Mucosa of descending colon (tissue), 3 donors: ENCODE data around the gene THAP5. TPM values are rescaled to one million over a fixed set of nuclear protein-coding genes. Genes with fewer than 3 reads are reported as not detected.

Experiments used
- ATAC-seq: fragments of 200-7000 bp; cut with Tn5 transposase; one replicate; pipeline ENCODE4 v1.9.1; 2020; ENCODE audit warnings: mild to moderate bottlenecking, moderate library complexity
- DNase-seq, 3 donors: peaks; one replicate each; pipeline ENCODE4 v3.0.0-alpha.2; 2020
- H3K36me3 ChIP-seq: fragments of 200-600 bp; one replicate; pipeline ENCODE4 v1.8.0; 2021; ENCODE audit warnings: low read depth, mild to moderate bottlenecking
- H3K4me1 ChIP-seq: fragments of 200-600 bp; one replicate; pipeline ENCODE4 v1.8.0; 2021; ENCODE audit warnings: low read depth, mild to moderate bottlenecking
- H3K4me3 ChIP-seq: fragments of 200-600 bp; one replicate; pipeline ENCODE4 v1.8.0; 2021; ENCODE audit warnings: mild to moderate bottlenecking
- H3K9me3 ChIP-seq: fragments of 200-600 bp; one replicate; pipeline ENCODE4 v1.8.0; 2021; ENCODE audit warnings: mild to moderate bottlenecking
- intact Hi-C, 2 donors: fragments of 100-400 bp; cut with DNase I in 1 of 2; cut with micrococcal nuclease in 1 of 2; formaldehyde crosslinking; loops; one replicate each; pipeline versions ENCODE4 v1.11.0 to v1.11.1; 2022; cut with DNase I, micrococcal nuclease
- total RNA-seq, 3 donors: library from RNA; stranded (reverse); fragmentation: NEBNext Ultra II Directional in 2 of 3; extraction: Animal tissue kit (Norgen Biotek cat#: 25700) in 2 of 3; gene quantifications; one replicate each; pipeline versions ENCODE4 v1.2.1 to v1.2.4, GENCODE V29; 2021 to 2023
- TF ChIP-seq, protein P1 (sequence below): fragments of 200-600 bp; IDR thresholded peaks from one replicate; pipeline ENCODE4 v1.8.0; 2022; ENCODE audit warnings: antibody characterized with exemption, mild to moderate bottlenecking
- donor health status: DM: no; HTN: no; CAD: no; lungs with moderate emphysema.
- donor health status: DM: no; HTN: no; CAD: no.
- donor health status: DM: no; HTN: yes; CAD: no.

The THAP5 gene
- total RNA-seq, 3 donors from 2014 or later: 19.6 to 26.2 (median 20.2) TPM

DNA sequence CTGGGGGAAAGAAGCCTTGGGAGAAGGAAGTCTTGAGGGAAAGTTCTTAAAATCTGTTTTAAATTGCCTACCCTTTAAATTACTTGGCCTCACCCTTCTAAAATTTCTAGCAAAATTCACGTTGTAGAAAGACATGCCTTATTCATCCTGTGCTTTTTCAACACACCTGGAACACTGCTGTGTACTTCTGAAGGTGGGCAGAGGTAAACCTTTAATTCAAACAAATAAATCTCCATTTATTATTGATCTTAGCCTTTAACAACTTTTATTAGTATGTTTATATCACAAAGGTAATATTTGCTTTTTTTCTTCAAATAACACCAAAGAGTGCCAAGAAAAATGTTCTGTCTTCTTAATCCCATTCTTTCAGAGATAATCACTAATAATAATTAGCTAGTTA lies 30.9 kb upstream of the THAP5 start:
- Histone ChIP-seq H3K4me1 (no peaks in the 10 kb centered on the region), H3K9me3 (no peaks in the 10 kb centered on the region), H3K36me3 (no peaks in the 10 kb centered on the region), H3K4me3 (no peak overlapping the region)
- ATAC-seq (no peak), DNase-seq (no peak)
- intact Hi-C loops: no loop called here
- TF ChIP-seq, protein P1, sequence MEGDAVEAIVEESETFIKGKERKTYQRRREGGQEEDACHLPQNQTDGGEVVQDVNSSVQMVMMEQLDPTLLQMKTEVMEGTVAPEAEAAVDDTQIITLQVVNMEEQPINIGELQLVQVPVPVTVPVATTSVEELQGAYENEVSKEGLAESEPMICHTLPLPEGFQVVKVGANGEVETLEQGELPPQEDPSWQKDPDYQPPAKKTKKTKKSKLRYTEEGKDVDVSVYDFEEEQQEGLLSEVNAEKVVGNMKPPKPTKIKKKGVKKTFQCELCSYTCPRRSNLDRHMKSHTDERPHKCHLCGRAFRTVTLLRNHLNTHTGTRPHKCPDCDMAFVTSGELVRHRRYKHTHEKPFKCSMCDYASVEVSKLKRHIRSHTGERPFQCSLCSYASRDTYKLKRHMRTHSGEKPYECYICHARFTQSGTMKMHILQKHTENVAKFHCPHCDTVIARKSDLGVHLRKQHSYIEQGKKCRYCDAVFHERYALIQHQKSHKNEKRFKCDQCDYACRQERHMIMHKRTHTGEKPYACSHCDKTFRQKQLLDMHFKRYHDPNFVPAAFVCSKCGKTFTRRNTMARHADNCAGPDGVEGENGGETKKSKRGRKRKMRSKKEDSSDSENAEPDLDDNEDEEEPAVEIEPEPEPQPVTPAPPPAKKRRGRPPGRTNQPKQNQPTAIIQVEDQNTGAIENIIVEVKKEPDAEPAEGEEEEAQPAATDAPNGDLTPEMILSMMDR: no peak

DNA sequence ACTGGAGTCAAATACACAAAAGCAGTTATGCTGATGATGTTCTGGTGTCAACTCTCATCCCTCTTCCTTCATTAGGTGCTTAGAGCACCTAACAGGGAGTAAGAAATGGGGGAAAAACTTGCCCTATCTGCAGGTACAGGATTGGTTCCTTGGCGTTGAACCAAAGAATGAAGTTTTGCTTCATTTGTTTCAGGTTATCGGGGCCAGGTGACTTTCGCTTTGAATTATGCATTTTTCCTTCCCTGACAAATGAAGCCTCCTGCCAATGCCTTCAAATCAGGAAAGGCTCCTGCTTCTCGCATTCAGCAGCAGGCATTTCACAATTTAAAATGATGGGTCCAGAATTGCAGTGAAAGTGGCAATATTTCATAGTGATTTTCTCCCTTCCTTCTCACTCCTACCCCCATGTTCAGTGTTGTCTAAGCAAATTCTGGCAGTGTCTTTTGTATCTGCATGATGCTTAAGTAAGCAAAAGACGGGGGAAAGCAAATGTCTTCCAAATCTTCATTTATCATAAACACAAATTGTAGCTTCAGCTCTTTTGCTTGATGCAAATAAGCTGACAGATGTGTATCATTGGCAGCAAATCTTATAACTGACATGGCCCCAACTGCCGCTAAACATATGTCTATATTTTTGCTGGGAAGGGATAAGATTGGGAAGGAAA lies 29.5 kb upstream of the THAP5 start:
- no peaks in the 10 kb centered on the region for H3K9me3 ChIP-seq
- no peaks in the 10 kb centered on the region for H3K4me1 ChIP-seq
- H3K36me3 ChIP-seq: no peaks in the 10 kb centered on the region
- DNase-seq (no peak), ATAC-seq (no peak)
- no peak overlapping the region for H3K4me3 ChIP-seq
- intact Hi-C loops: no loop called here
- TF ChIP-seq, protein P1: no peak

DNA sequence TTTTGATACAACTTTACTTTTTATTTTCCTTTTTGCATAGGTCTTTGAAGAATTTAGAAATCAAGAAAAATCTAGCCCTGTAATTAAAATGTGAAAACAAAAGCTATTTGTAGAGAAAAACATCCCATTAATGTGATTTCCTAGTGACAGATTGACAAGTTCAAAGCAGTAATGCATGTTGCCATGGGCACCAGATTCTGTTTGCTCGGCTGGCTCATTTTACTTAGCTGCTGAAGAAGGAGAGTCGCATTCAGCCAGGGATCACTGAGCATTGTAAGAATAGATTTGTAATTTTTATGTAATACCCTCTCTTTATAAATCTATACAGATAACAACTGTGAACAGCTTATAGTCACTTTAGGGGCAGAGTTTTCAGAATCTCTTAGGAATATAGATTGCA lies 28.6 kb upstream of the THAP5 start:
- intact Hi-C loops: no loop called here
- no peak overlapping the region for H3K4me3 ChIP-seq
- no peaks in the 10 kb centered on the region for H3K4me1 ChIP-seq
- TF ChIP-seq, protein P1: no peak
- DNase-seq (no peak), ATAC-seq (no peak)
- H3K9me3 ChIP-seq: no peaks in the 10 kb centered on the region
- no peaks in the 10 kb centered on the region for H3K36me3 ChIP-seq

DNA sequence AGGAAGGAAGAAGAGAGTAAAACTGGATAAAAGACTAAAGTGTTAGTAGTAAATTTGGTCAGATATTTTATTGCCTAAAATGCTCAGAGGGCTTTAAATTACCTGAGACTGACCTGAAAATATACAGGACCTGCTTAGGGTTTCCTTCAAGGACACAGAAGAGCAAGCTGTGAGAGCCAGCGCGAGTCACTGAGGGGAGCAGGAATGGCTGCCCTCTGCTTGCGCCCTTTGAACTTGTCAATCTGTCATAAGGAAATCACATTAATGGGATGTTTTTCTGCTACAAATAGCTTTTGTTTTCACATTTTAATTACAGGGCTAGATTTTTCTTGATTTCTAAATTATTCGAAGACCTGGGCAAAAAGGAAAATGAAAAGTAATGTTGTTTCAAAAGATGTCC lies 27.1 kb upstream of the THAP5 start:
- Histone ChIP-seq H3K4me1 (no peaks in the 10 kb centered on the region), H3K9me3 (no peaks in the 10 kb centered on the region), H3K4me3 (no peak overlapping the region), H3K36me3 (no peaks in the 10 kb centered on the region)
- ATAC-seq (no peak), DNase-seq (no peak)
- intact Hi-C loops: no loop called here
- TF ChIP-seq, protein P1: no peak

DNA sequence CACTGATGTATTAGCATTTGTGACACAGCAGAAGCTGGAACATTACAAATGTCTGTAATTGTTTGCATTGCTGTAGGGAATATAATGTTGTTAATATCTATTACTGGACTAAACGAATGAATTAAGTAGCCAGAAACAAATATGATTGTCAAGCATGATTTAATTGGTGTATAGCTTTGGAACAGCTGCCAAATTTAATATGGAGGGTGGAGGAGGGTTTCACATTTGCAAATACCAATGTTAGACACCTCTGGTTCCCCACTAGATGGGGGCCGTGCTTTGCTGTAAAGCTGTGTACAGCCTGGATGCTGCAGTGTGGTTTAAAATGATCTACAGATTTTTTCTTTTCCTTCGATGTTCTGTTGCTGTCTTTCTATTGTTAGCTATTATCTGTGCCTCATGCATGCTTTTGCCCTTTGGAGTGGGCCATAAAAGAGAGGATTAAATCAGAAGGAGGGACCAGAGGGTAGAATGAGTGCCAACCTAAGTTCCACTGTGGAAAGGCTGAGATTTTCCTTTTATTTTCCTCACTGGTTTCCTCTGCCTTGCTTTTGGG lies 23.2 kb upstream of the THAP5 start:
- intact Hi-C loops: no loop called here
- Histone ChIP-seq H3K36me3 (no peaks in the 10 kb centered on the region), H3K9me3 (no peaks in the 10 kb centered on the region), H3K4me3 (no peak overlapping the region), H3K4me1 (no peaks in the 10 kb centered on the region)
- TF ChIP-seq, protein P1: no peak
- ATAC-seq: no peak
- no peak for DNase-seq

DNA sequence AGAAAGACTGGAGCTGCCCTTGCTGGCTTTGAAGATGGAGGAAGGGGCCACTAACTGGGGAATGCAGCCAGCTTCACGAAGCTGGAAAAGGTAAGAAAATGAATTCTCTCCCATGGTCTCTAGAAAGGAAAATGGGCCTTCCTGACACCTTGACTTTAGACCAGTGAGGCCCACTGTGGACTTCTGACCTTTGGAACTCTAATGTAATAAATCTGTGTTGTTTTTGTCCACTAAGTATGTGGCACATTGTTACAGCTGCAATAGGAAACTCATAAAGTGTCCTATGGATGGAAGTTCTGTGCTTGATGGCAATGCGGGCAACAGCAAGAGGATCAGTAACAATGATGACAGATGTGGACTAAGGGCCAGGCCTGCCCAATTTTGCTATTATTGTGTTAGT lies 21.1 kb upstream of the THAP5 start:
- H3K36me3 ChIP-seq: no peaks in the 10 kb centered on the region
- intact Hi-C loops: no loop called here
- TF ChIP-seq, protein P1: no peak

More for the DNA sequence above, 21.1 kb upstream of the THAP5 start:
- DNase-seq (no peak), ATAC-seq (no peak)
- H3K4me3 ChIP-seq: no peak overlapping the region
- no peaks in the 10 kb centered on the region for H3K9me3 ChIP-seq
- no peaks in the 10 kb centered on the region for H3K4me1 ChIP-seq
